Caco-2 (cell line): Measurements from ENCODE around the gene RAB1B. TPM values are rescaled to one million over a fixed set of nuclear protein-coding genes. Genes with fewer than 3 reads are reported as not detected.
A peak's percentile ranks its signal among the peaks of the same experiment; 100 is the strongest.

Experiments
- BruUV-seq: library from RNA; stranded (reverse); fragments of 400-500 nt; replicated peaks from 2 replicates; lab custom pipeline; 2021; lab: Mats Ljungman, UMichigan
- CTCF ChIA-PET: fragments of 300-600 bp; sonication (Branson Sonifier 250); formaldehyde crosslinking; loops from one replicate; lab custom pipeline; 2022; ENCODE audit warnings: antibody characterized with exemption; lab: Charles Lee
- POLR2A ChIA-PET: fragments of 300-600 bp; sonication (Branson Sonifier 250); formaldehyde crosslinking; loops from one replicate; lab custom pipeline; 2022; ENCODE audit warnings: antibody characterized with exemption; lab: Charles Lee
- DNase-seq, 2 experiments: peaks; one replicate each; pipeline versions ENCODE4 v3.0.0 to v3.0.0-alpha.2; 2020 to 2022
- H3K27me3 ChIP-seq: replicated peaks from 2 replicates; pipeline ENCODE4 v1.6.0; 2011; ENCODE audit warnings: low read length; ENCODE audit not compliant: control insufficient read depth, insufficient read depth
- H3K36me3 ChIP-seq: 2 replicates; pipeline ENCODE4 v1.5.1; 2011; ENCODE audit warnings: low read length; ENCODE audit not compliant: control insufficient read depth, insufficient read depth
- H3K4me1 ChIP-seq: fragments of 250-450 bp; sonication (Bioruptor Pico); 2 replicates; pipeline ENCODE4 v1.5.1; 2020; ENCODE audit warnings: mild to moderate bottlenecking
- H3K4me3 ChIP-seq: 2 replicates; pipeline ENCODE4 v1.5.1; 2011; ENCODE audit warnings: low read depth, mild to moderate bottlenecking, control low read depth, low read length
- H3K9me3 ChIP-seq: fragments of 250-450 bp; sonication (Bioruptor Pico); 2 replicates; pipeline ENCODE4 v1.5.1; 2020; ENCODE audit warnings: mild to moderate bottlenecking, moderate library complexity
- H3K27ac Mint-ChIP-seq: one replicate; pipeline ENCODE4 v1.8.0; 2022; ENCODE audit warnings: mixed read lengths; ENCODE audit not compliant: unreplicated experiment
- H3K27me3 Mint-ChIP-seq: one replicate; pipeline ENCODE4 v1.8.0; 2022; ENCODE audit warnings: mixed read lengths; ENCODE audit not compliant: insufficient read depth, unreplicated experiment
- H3K36me3 Mint-ChIP-seq: one replicate; pipeline ENCODE4 v1.8.0; 2022; ENCODE audit warnings: mild to moderate bottlenecking, mixed read lengths; ENCODE audit not compliant: insufficient read depth, unreplicated experiment
- H3K4me1 Mint-ChIP-seq: one replicate; pipeline ENCODE4 v1.8.0; 2022; ENCODE audit warnings: low read depth, mixed read lengths; ENCODE audit not compliant: unreplicated experiment
- H3K4me3 Mint-ChIP-seq: one replicate; pipeline ENCODE4 v1.8.0; 2022; ENCODE audit warnings: mild to moderate bottlenecking, moderate library complexity, mixed read lengths; ENCODE audit not compliant: unreplicated experiment
- H3K9me3 Mint-ChIP-seq: one replicate; pipeline ENCODE4 v1.8.0; 2022; ENCODE audit warnings: mixed read lengths; ENCODE audit not compliant: unreplicated experiment
- CTCF ChIP-seq, 2 experiments: fragments of 200-600 bp in 1 of 2; IDR thresholded peaks; 1 replicate in 1 of 2; 2 replicates in 1 of 2; pipeline versions ENCODE4 v1.5.1 to v1.8.0; 2011 to 2022; ENCODE audit warnings: antibody characterized with exemption in 1 of 2, control low read depth in 1 of 2, inconsistent platforms in 1 of 2, low read depth in 1 of 2, low read length in 1 of 2, mild to moderate bottlenecking in 1 of 2, moderate library complexity in 1 of 2; ENCODE audit not compliant: insufficient read depth in 1 of 2, severe bottlenecking in 1 of 2, unreplicated experiment in 1 of 2
- intact Hi-C: fragments of 100-400 bp; cut with micrococcal nuclease; formaldehyde crosslinking; loops from one replicate; pipeline ENCODE4 v1.10.0; 2022; ENCODE audit not compliant: unreplicated experiment
- total RNA-seq: library from RNA; stranded (reverse); gene quantifications from 2 replicates; pipeline ENCODE4 v1.2.3, GENCODE V29; 2022

The RAB1B gene
- total RNA-seq, 1 experiment from 2014 or later = 132 TPM

GRCh38 chr11:66261578-66261977 is 6.9 kb upstream of the RAB1B start:
- Histone ChIP-seq H3K36me3 (no peaks in the 10 kb centered on the region), H3K27me3 (no peaks in the 10 kb centered on the region), H3K4me1 (no peaks in the 10 kb centered on the region), H3K9me3 (no peaks in the 10 kb centered on the region), H3K4me3 (no peak overlapping the region)
- ChIA-PET POLR2A (interaction anchor here (0.6 kb wide), 1 partner anchor 306 kb away, joined by 8 read pairs; no protein-coding TSS in a partner anchor), CTCF (interaction anchor here (0.6 to 0.9 kb wide), 2 partner anchors 27 to 51 kb away, joined by 3 to 4 read pairs; partner anchors contain the start of gene YIF1A)
- Mint-ChIP-seq H3K27me3 (no peaks in the 10 kb centered on the region), H3K4me1 (peaks cover 14% of the 10 kb centered on the region), H3K27ac (no peak overlapping the region), H3K9me3 (no peaks in the 10 kb centered on the region), H3K36me3 (peaks cover 57% of the 10 kb centered on the region), H3K4me3 (no peak overlapping the region)
- intact Hi-C loops = no loop called here
- DNase-seq = no peak
- TF ChIP-seq CTCF (IDR thresholded peaks at IDR 0.05; ENCODE audit: insufficient read depth in 1 of 2, low read depth in 1 of 2, low read length in 1 of 2, severe bottlenecking in 1 of 2, unreplicated experiment in 1 of 2) = no peak
- BruUV-seq = no TSS peak

GRCh38 chr11:66262191-66262590 is 6.2 kb upstream of the RAB1B start:
- no peak for TF ChIP-seq CTCF (IDR thresholded peaks at IDR 0.05; ENCODE audit: insufficient read depth in 1 of 2, low read depth in 1 of 2, low read length in 1 of 2, severe bottlenecking in 1 of 2, unreplicated experiment in 1 of 2)
- Mint-ChIP-seq H3K36me3 (peaks cover 56% of the 10 kb centered on the region), H3K27ac (no peak overlapping the region), H3K27me3 (no peaks in the 10 kb centered on the region), H3K4me1 (peaks cover 15% of the 10 kb centered on the region), H3K9me3 (no peaks in the 10 kb centered on the region), H3K4me3 (no peak overlapping the region)
- no peak overlapping the region for H3K4me3 ChIP-seq
- no TSS peak for BruUV-seq
- H3K27me3 ChIP-seq = no peaks in the 10 kb centered on the region
- no peaks in the 10 kb centered on the region for H3K9me3 ChIP-seq
- POLR2A ChIA-PET = no interaction called here
- intact Hi-C loops = no loop called here
- H3K4me1 ChIP-seq = no peaks in the 10 kb centered on the region
- CTCF ChIA-PET = interaction anchor here (0.6 kb wide), 1 partner anchor 27 kb away, joined by 3 read pairs; the partner anchor contains the start of gene YIF1A
- DNase-seq = no peak
- H3K36me3 ChIP-seq = no peaks in the 10 kb centered on the region

GRCh38 chr11:66262696-66263095 is 5.7 kb upstream of the RAB1B start:
- intact Hi-C loops = no loop called here
- H3K27ac Mint-ChIP-seq = peak overlapping the region; percentile 32
- no TSS peak for BruUV-seq
- H3K36me3 ChIP-seq = no peaks in the 10 kb centered on the region
- H3K27me3 ChIP-seq = no peaks in the 10 kb centered on the region
- H3K9me3 ChIP-seq = no peaks in the 10 kb centered on the region
- no peak for TF ChIP-seq CTCF (IDR thresholded peaks at IDR 0.05; ENCODE audit: insufficient read depth in 1 of 2, low read depth in 1 of 2, low read length in 1 of 2, severe bottlenecking in 1 of 2, unreplicated experiment in 1 of 2)
- peaks cover 18% of the 10 kb centered on the region for H3K4me1 Mint-ChIP-seq
- POLR2A ChIA-PET = no interaction called here
- no peaks in the 10 kb centered on the region for H3K9me3 Mint-ChIP-seq
- no peaks in the 10 kb centered on the region for H3K4me1 ChIP-seq
- CTCF ChIA-PET = no interaction called here
- DNase-seq = no peak
- peaks cover 56% of the 10 kb centered on the region for H3K36me3 Mint-ChIP-seq
- no peak overlapping the region for H3K4me3 Mint-ChIP-seq
- no peak overlapping the region for H3K4me3 ChIP-seq
- no peaks in the 10 kb centered on the region for H3K27me3 Mint-ChIP-seq
